HL-60 (cell line): ENCODE data around the gene OXCT1.

ENCODE experiments used
- CTCF ChIP-seq: IDR thresholded peaks from one replicate; pipeline ENCODE4 v1.5.1; 2011; ENCODE audit warnings: low read length, control low read depth, inconsistent platforms; ENCODE audit not compliant: insufficient read depth
- POLR2AphosphoS5 ChIP-seq: IDR thresholded peaks from 2 replicates; pipeline ENCODE4 v1.6.1; 2012; ENCODE audit warnings: low read depth
- REST ChIP-seq: IDR thresholded peaks from 2 replicates; pipeline ENCODE4 v1.6.1; 2012; ENCODE audit warnings: low read depth; ENCODE audit not compliant: insufficient replicate concordance
- SPI1 ChIP-seq: IDR thresholded peaks from 2 replicates; pipeline ENCODE4 v1.6.1; 2012; ENCODE audit warnings: low read depth, mild to moderate bottlenecking, borderline replicate concordance

GRCh38 chr5:41686191-41686590, 184.0 kb downstream of the OXCT1 start:
- TF ChIP-seq CTCF: no peak
- no peak for TF ChIP-seq SPI1
- TF ChIP-seq POLR2AphosphoS5: no peak
- TF ChIP-seq REST: no peak
